Neuronal stem cell (in vitro differentiated cells): ENCODE measurements around the gene NLGN1.

Experiments
- DNase-seq: peaks from one replicate; pipeline ENCODE4 v3.0.0-alpha.2; 2013; ENCODE audit warnings: low spot score
- H2AFZ ChIP-seq: one replicate; pipeline ENCODE4 v1.6.1; 2013; ENCODE audit warnings: mild to moderate bottlenecking, low read length, inconsistent platforms
- H2AK5ac ChIP-seq: 2 replicates; pipeline ENCODE4 v1.6.1; 2013; ENCODE audit warnings: low read depth, mild to moderate bottlenecking, inconsistent platforms, low read length, moderate library complexity, mixed read lengths
- H2BK120ac ChIP-seq: 2 replicates; pipeline ENCODE4 v1.6.1; 2013; ENCODE audit warnings: low read depth, mild to moderate bottlenecking, inconsistent platforms, low read length, moderate library complexity, mixed read lengths
- H2BK12ac ChIP-seq: one replicate; pipeline ENCODE4 v1.6.1; 2013; ENCODE audit warnings: low read length, inconsistent platforms
- H2BK15ac ChIP-seq: 2 replicates; pipeline ENCODE4 v1.6.1; 2013; ENCODE audit warnings: mild to moderate bottlenecking, low read length, inconsistent platforms, mixed read lengths
- H2BK5ac ChIP-seq: one replicate; pipeline ENCODE4 v1.6.1; 2013; ENCODE audit warnings: inconsistent platforms, mild to moderate bottlenecking, low read length, moderate library complexity
- H3K14ac ChIP-seq: one replicate; pipeline ENCODE4 v1.6.1; 2013; ENCODE audit warnings: low read length, inconsistent platforms
- H3K18ac ChIP-seq: 2 replicates; pipeline ENCODE4 v1.6.1; 2013; ENCODE audit warnings: low read length, inconsistent platforms
- H3K23ac ChIP-seq: 2 replicates; pipeline ENCODE4 v1.6.1; 2013; ENCODE audit warnings: low read depth, mild to moderate bottlenecking, mixed read lengths, low read length, inconsistent platforms; ENCODE audit not compliant: poor library complexity
- H3K27ac ChIP-seq: replicated peaks from 3 replicates; pipeline ENCODE4 v1.5.1; 2013; ENCODE audit warnings: low read length, inconsistent platforms
- H3K27me3 ChIP-seq, 3 experiments: 2 replicates each; pipeline ENCODE4 v1.6.1; 2013; ENCODE audit warnings: low read length in 3 of 3, mild to moderate bottlenecking in 2 of 3, inconsistent platforms in 1 of 3, low read depth in 1 of 3, mixed read lengths in 1 of 3, moderate library complexity in 1 of 3; ENCODE audit not compliant: control insufficient read depth in 3 of 3, insufficient read depth in 3 of 3
- H3K36me3 ChIP-seq, 2 donors: replicated peaks in 1 of 2; 2 replicates each; pipeline ENCODE4 v1.6.1; 2013; ENCODE audit warnings: low read length in 2 of 2; ENCODE audit not compliant: control insufficient read depth in 2 of 2, insufficient read depth in 2 of 2
- H3K4ac ChIP-seq: 2 replicates; pipeline ENCODE4 v1.6.1; 2013; ENCODE audit warnings: inconsistent platforms, mild to moderate bottlenecking, low read length, moderate library complexity
- H3K4me1 ChIP-seq, 2 donors: 1 replicate in 1 of 2; 2 replicates in 1 of 2; pipeline ENCODE4 v1.6.1; 2013; ENCODE audit warnings: low read length in 2 of 2, low read depth in 1 of 2; ENCODE audit not compliant: control insufficient read depth in 2 of 2, insufficient read depth in 1 of 2
- H3K4me2 ChIP-seq: one replicate; pipeline ENCODE4 v1.6.1; 2013; ENCODE audit warnings: mild to moderate bottlenecking, low read length, inconsistent platforms; ENCODE audit not compliant: insufficient read depth, poor library complexity, severe bottlenecking
- H3K4me3 ChIP-seq, 2 donors: 2 replicates each; pipeline ENCODE4 v1.5.1; 2013; ENCODE audit warnings: low read length in 2 of 2, mild to moderate bottlenecking in 2 of 2, inconsistent platforms in 1 of 2, moderate library complexity in 1 of 2
- H3K79me1 ChIP-seq: one replicate; pipeline ENCODE4 v1.6.1; 2013; ENCODE audit warnings: low read depth, mild to moderate bottlenecking, inconsistent platforms, low read length, moderate library complexity
- H3K9ac ChIP-seq: one replicate; pipeline ENCODE4 v1.6.1; 2013; ENCODE audit warnings: mild to moderate bottlenecking, low read depth, low read length, inconsistent platforms; ENCODE audit not compliant: poor library complexity
- H3K9me3 ChIP-seq, 2 donors: replicated peaks in 1 of 2; 2 replicates each; pipeline versions ENCODE3 to v1.6.1; 2013; ENCODE audit warnings: low read length in 2 of 2, mild to moderate bottlenecking in 2 of 2, inconsistent platforms in 1 of 2, low read depth in 1 of 2, mixed read lengths in 1 of 2, moderate library complexity in 1 of 2; ENCODE audit not compliant: control insufficient read depth in 2 of 2, insufficient read depth in 1 of 2
- H4K8ac ChIP-seq: one replicate; pipeline ENCODE4 v1.6.1; 2013; ENCODE audit warnings: low read depth, mild to moderate bottlenecking, inconsistent platforms, low read length, moderate library complexity
- H4K91ac ChIP-seq: one replicate; pipeline ENCODE4 v1.6.1; 2013; ENCODE audit warnings: low read length, low read depth, mild to moderate bottlenecking, inconsistent platforms; ENCODE audit not compliant: poor library complexity
- WGBS, 2 donors: extraction: QIAGEN DNeasy Blood & Tissue Kit; methylation state at CpG; one replicate each; pipeline ENCODE4 v1.1.7; 2013; ENCODE audit warnings: missing lambda C conversion rate in 2 of 2, mixed read lengths in 1 of 2; ENCODE audit not compliant: insufficient read length in 2 of 2, insufficient replicate concordance in 1 of 2; ENCODE audit errors: extremely low coverage in 2 of 2; 5-methylcytosine and 5-hydroxymethylcytosine counted together

Gene NLGN1

GRCh38 chr3:174158674-174159073 lies 761.1 kb downstream of the NLGN1 start:
- H2BK12ac ChIP-seq, result no peak overlapping the region
- no peak overlapping the region for H3K4me2 ChIP-seq
- no CpG with 5 or more reads among the region's 1 CpG for WGBS, 2 donors

GRCh38 chr3:174159604-174160003 lies 762.1 kb downstream of the NLGN1 start:
- H3K27me3 ChIP-seq, result no peaks in the 10 kb centered on the region
- no peak overlapping the region for H3K27ac ChIP-seq
- no peak overlapping the region for H3K4me3 ChIP-seq
- H3K9ac ChIP-seq, result no peak overlapping the region
- no peak overlapping the region for H2BK5ac ChIP-seq
- no peaks in the 10 kb centered on the region for H3K36me3 ChIP-seq
- peaks cover 0 to 11% of the 10 kb centered on the region in 2 donors for H3K9me3 ChIP-seq
- no peak overlapping the region for H2AK5ac ChIP-seq
- no peak overlapping the region for H3K14ac ChIP-seq
- H2BK15ac ChIP-seq, result no peak overlapping the region
- no peaks in the 10 kb centered on the region for H3K79me1 ChIP-seq
- no peak overlapping the region for H3K23ac ChIP-seq
- no peak overlapping the region for H3K4me2 ChIP-seq
- no peak overlapping the region for H2BK120ac ChIP-seq
- H3K4me1 ChIP-seq, result no peaks in the 10 kb centered on the region
- no peak overlapping the region for H2BK12ac ChIP-seq
- no peak overlapping the region for H4K8ac ChIP-seq
- DNase-seq, result no peak
- H3K18ac ChIP-seq, result no peak overlapping the region
- no peak overlapping the region for H3K4ac ChIP-seq
- no CpG with 5 or more reads among the region's 3 CpGs for WGBS, 2 donors
- no peak overlapping the region for H2AFZ ChIP-seq
- H4K91ac ChIP-seq, result no peak overlapping the region

More at GRCh38 chr3:174158674-174159073, 761.1 kb downstream of the NLGN1 start:
- H3K36me3 ChIP-seq, result no peaks in the 10 kb centered on the region
- H3K4me3 ChIP-seq, result no peak overlapping the region
- H2AFZ ChIP-seq, result no peak overlapping the region
- H3K4me1 ChIP-seq, result no peaks in the 10 kb centered on the region
- no peak overlapping the region for H3K14ac ChIP-seq
- no peak overlapping the region for H3K18ac ChIP-seq
- no peak for DNase-seq
- no peak overlapping the region for H4K8ac ChIP-seq
- no peak overlapping the region for H4K91ac ChIP-seq
- H2BK120ac ChIP-seq, result no peak overlapping the region
- no peak overlapping the region for H3K9ac ChIP-seq
- no peaks in the 10 kb centered on the region for H3K79me1 ChIP-seq
- H3K23ac ChIP-seq, result no peak overlapping the region
- H3K27me3 ChIP-seq, result no peaks in the 10 kb centered on the region
- no peak overlapping the region for H2BK5ac ChIP-seq
- no peak overlapping the region for H3K4ac ChIP-seq
- no peak overlapping the region for H3K27ac ChIP-seq
- peaks cover 0 to 2% of the 10 kb centered on the region in 2 donors for H3K9me3 ChIP-seq
- no peak overlapping the region for H2AK5ac ChIP-seq
- H2BK15ac ChIP-seq, result no peak overlapping the region

GRCh38 chr3:174162550-174162949 lies 765.0 kb downstream of the NLGN1 start:
- no peak overlapping the region for H2BK12ac ChIP-seq
- no peaks in the 10 kb centered on the region for H3K79me1 ChIP-seq
- H3K4me2 ChIP-seq, result no peak overlapping the region
- H3K4me3 ChIP-seq, result no peak overlapping the region
- H2AFZ ChIP-seq, result no peak overlapping the region
- H2AK5ac ChIP-seq, result no peak overlapping the region
- H2BK5ac ChIP-seq, result no peak overlapping the region
- H2BK120ac ChIP-seq, result no peak overlapping the region
- H3K14ac ChIP-seq, result no peak overlapping the region
- no peaks in the 10 kb centered on the region for H3K27me3 ChIP-seq
- no CpG with 5 or more reads among the region's 1 CpG for WGBS, 2 donors
- no peaks in the 10 kb centered on the region for H3K36me3 ChIP-seq
- H3K23ac ChIP-seq, result no peak overlapping the region
- no peak overlapping the region for H3K9ac ChIP-seq
- H3K18ac ChIP-seq, result no peak overlapping the region
- no peaks in the 10 kb centered on the region for H3K4me1 ChIP-seq
- no peak overlapping the region for H4K8ac ChIP-seq
- no peak overlapping the region for H3K27ac ChIP-seq
- H3K9me3 ChIP-seq, result peaks cover 0 to 15% of the 10 kb centered on the region in 2 donors
- no peak overlapping the region for H2BK15ac ChIP-seq
- H3K4ac ChIP-seq, result no peak overlapping the region
- no peak for DNase-seq
- H4K91ac ChIP-seq, result no peak overlapping the region

- no peak overlapping the region for H2BK5ac ChIP-seq
- no peak overlapping the region for H3K23ac ChIP-seq
- no peak overlapping the region for H2BK120ac ChIP-seq
- no peak overlapping the region for H2AK5ac ChIP-seq
- no peak overlapping the region for H3K27ac ChIP-seq
- no peak overlapping the region for H4K8ac ChIP-seq
- no peak overlapping the region for H3K9ac ChIP-seq
- no peak overlapping the region for H2BK12ac ChIP-seq
- peaks cover 6 to 15% of the 10 kb centered on the region in 2 donors for H3K9me3 ChIP-seq
- no peak overlapping the region for H2BK15ac ChIP-seq
- H3K4me3 ChIP-seq, result no peak overlapping the region
- H3K79me1 ChIP-seq, result peaks cover 3% of the 10 kb centered on the region
- H2AFZ ChIP-seq, result no peak overlapping the region
- WGBS, 2 donors, result no CpG with 5 or more reads among the region's 1 CpG
- H3K18ac ChIP-seq, result no peak overlapping the region
- H3K4me1 ChIP-seq, result peaks cover 0 to 3% of the 10 kb centered on the region in 2 donors
- no peaks in the 10 kb centered on the region for H3K36me3 ChIP-seq
- no peak overlapping the region for H3K14ac ChIP-seq
- no peak overlapping the region for H3K4me2 ChIP-seq
- H3K27me3 ChIP-seq, result no peaks in the 10 kb centered on the region
- no peak overlapping the region for H3K4ac ChIP-seq
- no peak for DNase-seq
- no peak overlapping the region for H4K91ac ChIP-seq
Measured at GRCh38 chr3:174168026-174168425, 770.5 kb downstream of the NLGN1 start.
